H1 (cell line): ENCODE measurements around the gene GADD45A.

Experiments used
- BACH1 ChIP-seq: IDR thresholded peaks from 2 replicates; pipeline ENCODE4 v1.6.1; 2012; ENCODE audit warnings: low read length, improper control_type of control experiment
- BRCA1 ChIP-seq: IDR thresholded peaks from 2 replicates; pipeline ENCODE4 v1.6.1; 2012; ENCODE audit warnings: low read depth, low read length, improper control_type of control experiment
- CBX5 ChIP-seq: fragments of 300-800, 300-1000 bp; sonication (generic); IDR thresholded peaks from 2 replicates; pipeline ENCODE4 v1.7.1; 2016; ENCODE audit warnings: antibody characterized with exemption, low read length, low read depth
- CREB1 ChIP-seq: IDR thresholded peaks from 2 replicates; pipeline ENCODE4 v1.6.1; 2012; ENCODE audit warnings: inconsistent platforms
- EP300 ChIP-seq, 2 experiments: IDR thresholded peaks; 1 replicate in 1 of 2; 2 replicates in 1 of 2; pipeline ENCODE4 v1.6.1; 2011 to 2012; ENCODE audit warnings: low read depth in 2 of 2, low read length in 2 of 2, mild to moderate bottlenecking in 2 of 2, borderline replicate concordance in 1 of 2, inconsistent platforms in 1 of 2, moderate library complexity in 1 of 2
- EZH2 ChIP-seq: fragments of 200-600 bp; sonication (generic); IDR thresholded peaks from 2 replicates; pipeline ENCODE4 v1.7.1; 2012; ENCODE audit warnings: low read depth, mild to moderate bottlenecking, moderate library complexity, low read length, inconsistent platforms; ENCODE audit not compliant: severe bottlenecking
- JUND ChIP-seq: IDR thresholded peaks from 2 replicates; pipeline ENCODE4 v1.6.1; 2011; ENCODE audit warnings: mild to moderate bottlenecking, improper control_type of control experiment, low read length
- NRF1 ChIP-seq: IDR thresholded peaks from 2 replicates; pipeline ENCODE4 v1.6.1; 2011; ENCODE audit warnings: mild to moderate bottlenecking, low read depth, low read length, improper control_type of control experiment
- POLR2A ChIP-seq, 2 experiments: IDR thresholded peaks; 1 replicate in 1 of 2; 2 replicates in 1 of 2; pipeline ENCODE4 v1.6.1; 2011; ENCODE audit warnings: low read depth in 2 of 2, low read length in 2 of 2, mild to moderate bottlenecking in 2 of 2; ENCODE audit errors: control extremely low read depth in 1 of 2
- POLR2AphosphoS5 ChIP-seq: IDR thresholded peaks from 2 replicates; pipeline ENCODE4 v1.6.1; 2011; ENCODE audit warnings: low read depth, low read length
- RNF2 ChIP-seq: fragments of 200-900, 300-1000 bp; sonication (generic); IDR thresholded peaks from 2 replicates; pipeline ENCODE4 v1.7.1; 2016; ENCODE audit warnings: borderline replicate concordance, low read depth, mild to moderate bottlenecking, antibody characterized with exemption, low read length; ENCODE audit not compliant: poor library complexity, severe bottlenecking; ENCODE audit errors: missing control alignments
- RXRA ChIP-seq: IDR thresholded peaks from 2 replicates; pipeline ENCODE4 v1.6.1; 2011; ENCODE audit warnings: low read depth, mild to moderate bottlenecking, low read length, moderate library complexity; ENCODE audit not compliant: insufficient read depth
- TAF1 ChIP-seq: IDR thresholded peaks from 2 replicates; pipeline ENCODE4 v1.6.1; 2011; ENCODE audit warnings: mild to moderate bottlenecking, low read depth, low read length
- TF ChIP-seq, protein P1 (sequence below), 3 experiments: IDR thresholded peaks; 1 replicate in 2 of 3; 2 replicates in 1 of 3; pipeline versions ENCODE4 v1.5.1 to v1.6.1; 2011; ENCODE audit warnings: low read length in 3 of 3, mild to moderate bottlenecking in 3 of 3, inconsistent platforms in 2 of 3, low read depth in 1 of 3, moderate library complexity in 1 of 3; ENCODE audit not compliant: insufficient read depth in 1 of 3; ENCODE audit errors: control extremely low read depth in 1 of 3

DNA sequence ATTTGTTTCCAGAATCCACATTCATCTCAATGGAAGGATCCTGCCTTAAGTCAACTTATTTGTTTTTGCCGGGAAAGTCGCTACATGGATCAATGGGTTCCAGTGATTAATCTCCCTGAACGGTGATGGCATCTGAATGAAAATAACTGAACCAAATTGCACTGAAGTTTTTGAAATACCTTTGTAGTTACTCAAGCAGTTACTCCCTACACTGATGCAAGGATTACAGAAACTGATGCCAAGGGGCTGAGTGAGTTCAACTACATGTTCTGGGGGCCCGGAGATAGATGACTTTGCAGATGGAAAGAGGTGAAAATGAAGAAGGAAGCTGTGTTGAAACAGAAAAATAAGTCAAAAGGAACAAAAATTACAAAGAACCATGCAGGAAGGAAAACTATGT, 2.6 kb downstream of the GADD45A start:
- no peak for TF ChIP-seq EP300 (IDR thresholded peaks at IDR 0.05; ENCODE audit: borderline replicate concordance in 1 of 2, low read depth in 2 of 2, low read length in 2 of 2)
- TF ChIP-seq BRCA1 = no peak
- no peak for TF ChIP-seq EZH2
- TF ChIP-seq CREB1 = no peak
- no peak for TF ChIP-seq JUND
- TF ChIP-seq, protein P1, sequence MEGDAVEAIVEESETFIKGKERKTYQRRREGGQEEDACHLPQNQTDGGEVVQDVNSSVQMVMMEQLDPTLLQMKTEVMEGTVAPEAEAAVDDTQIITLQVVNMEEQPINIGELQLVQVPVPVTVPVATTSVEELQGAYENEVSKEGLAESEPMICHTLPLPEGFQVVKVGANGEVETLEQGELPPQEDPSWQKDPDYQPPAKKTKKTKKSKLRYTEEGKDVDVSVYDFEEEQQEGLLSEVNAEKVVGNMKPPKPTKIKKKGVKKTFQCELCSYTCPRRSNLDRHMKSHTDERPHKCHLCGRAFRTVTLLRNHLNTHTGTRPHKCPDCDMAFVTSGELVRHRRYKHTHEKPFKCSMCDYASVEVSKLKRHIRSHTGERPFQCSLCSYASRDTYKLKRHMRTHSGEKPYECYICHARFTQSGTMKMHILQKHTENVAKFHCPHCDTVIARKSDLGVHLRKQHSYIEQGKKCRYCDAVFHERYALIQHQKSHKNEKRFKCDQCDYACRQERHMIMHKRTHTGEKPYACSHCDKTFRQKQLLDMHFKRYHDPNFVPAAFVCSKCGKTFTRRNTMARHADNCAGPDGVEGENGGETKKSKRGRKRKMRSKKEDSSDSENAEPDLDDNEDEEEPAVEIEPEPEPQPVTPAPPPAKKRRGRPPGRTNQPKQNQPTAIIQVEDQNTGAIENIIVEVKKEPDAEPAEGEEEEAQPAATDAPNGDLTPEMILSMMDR (IDR thresholded peaks at IDR 0.05; ENCODE audit: control extremely low read depth in 1 of 3, insufficient read depth in 1 of 3, low read depth in 1 of 3, low read length in 3 of 3) = no peak
- TF ChIP-seq POLR2AphosphoS5 = no peak
- no peak for TF ChIP-seq CBX5
- no peak for TF ChIP-seq TAF1
- no peak for TF ChIP-seq POLR2A (IDR thresholded peaks at IDR 0.05; ENCODE audit: control extremely low read depth in 1 of 2, low read depth in 2 of 2, low read length in 2 of 2)
- no peak for TF ChIP-seq NRF1
- no peak for TF ChIP-seq RNF2
- no peak for TF ChIP-seq RXRA
- TF ChIP-seq BACH1 = no peak
